ENCODE measurements around the gene LBX2. TPM values are rescaled to one million over a fixed set of nuclear protein-coding genes. Genes with fewer than 3 reads are reported as not detected.

Gene LBX2
- total and polyA plus RNA-seq, 9 of the 15 experiments (the other 6 are each of a cell fraction or from before 2014, with no cell fraction given): 0.39 to 6.2 (median 1.8) TPM; not detected in 1

- TF ChIP-seq HSF4 (CRISPR knock-in tag; IDR thresholded peaks at IDR 0.05; ENCODE audit: borderline replicate concordance) (no peak), RAD21 (CRISPR knock-in tag; conservative IDR thresholded peaks at IDR 0.05 in 1 of 2, IDR thresholded peaks at IDR 0.05 in 1 of 2) (peak; percentile 88 to 89)
These were observed 16.4 kb downstream of the LBX2 start, which contains the start of the genes CCDC142 and TTC31 (continued) for GRCh38 chr2:74482801-74483674.

GRCh38 chr2:74481961-74482800 lies 17.2 kb downstream of the LBX2 start:
- DNase-seq (ENCODE audit: extremely low read depth in 1 of 4, low spot score in 3 of 4): peak; percentile 51 to 58 (median 56)
- H3K9ac ChIP-seq (ENCODE audit: insufficient read depth in 1 of 2, low read depth in 2 of 2, low read length in 2 of 2): peak overlapping the region; percentile 83 to 93
- peak overlapping the region; percentile 99 for H3K4me2 ChIP-seq (ENCODE audit: insufficient read depth, low read length)
- intact Hi-C loops (cut with micrococcal nuclease): loop anchor here (2.0 kb wide), 2 partner anchors 27 to 47 kb away; partner anchors contain the start of genes AUP1, HTRA2 and INO80B
- H2AFZ ChIP-seq (ENCODE audit: low read depth, low read length): peak overlapping the region; percentile 100
- no peaks in the 10 kb centered on the region; the same call in 1 of the 2 replicates for H4K20me1 ChIP-seq (replicated peaks; ENCODE audit: control insufficient read depth, insufficient read depth, low read length)
- H3K9me3 ChIP-seq (replicated peaks; ENCODE audit: control insufficient read depth, insufficient read depth, low read depth, low read length): no peaks in the 10 kb centered on the region
- peaks cover 32% of the 10 kb centered on the region for H3K36me3 ChIP-seq (ENCODE audit: control insufficient read depth, insufficient read depth, low read length)
- peak overlapping the region; percentile 86 for H3K4me3 ChIP-seq
- H3K4me1 ChIP-seq (replicated peaks in 1 of 2; ENCODE audit: control insufficient read depth in 2 of 2, insufficient read depth in 2 of 2, low read length in 2 of 2): peaks cover 8 to 23% of the 10 kb centered on the region in 2 experiments; a peak in 4 of 5 replicates
- CTCF ChIA-PET (ENCODE audit: low intra/inter-chr PET ratio): interaction anchor here (0.7 to 2.0 kb wide), 3 partner anchors 27 to 106 kb away, joined by 3 to 12 read pairs (median 6); partner anchors contain the start of gene INO80B
- no peaks in the 10 kb centered on the region for H3K9me1 ChIP-seq (ENCODE audit: control insufficient read depth, insufficient read depth, low read length)
- peak overlapping the region; percentile 92 for H3K27ac ChIP-seq (ENCODE audit: extremely low read depth, low read depth, low read length)
- 5% methylated on average over 76 of the region's 80 CpGs for WGBS (ENCODE audit: insufficient coverage, low coverage, missing lambda C conversion rate)
- peaks cover 32% of the 10 kb centered on the region for H3K79me2 ChIP-seq (ENCODE audit: control insufficient read depth, insufficient read depth, low read length)
- BruUV-seq (replicated peaks): TSS peak; percentile 74
- H3K27me3 ChIP-seq (ENCODE audit: control insufficient read depth in 2 of 2, insufficient read depth in 2 of 2, low read length in 2 of 2): no peaks in the 10 kb centered on the region
- POLR2A ChIA-PET: interaction anchor here (0.6 to 3.9 kb wide), 15 partner anchors 9 to 276 kb away, joined by 3 to 28 read pairs (median 4); partner anchors contain the start of genes INO80B, MOGS, MRPL53 and WBP1
- in situ Hi-C loops (cut with MboI): no loop called here
- FAIRE-seq: no peak
- peak; percentile 73 for ATAC-seq
- TF ChIP-seq JUN (IDR thresholded peaks at IDR 0.05; ENCODE audit: borderline replicate concordance, low read depth, low read length) (no peak), JUN (CRISPR knock-in tag; IDR thresholded peaks at IDR 0.05; ENCODE audit: borderline replicate concordance) (no peak), SIN3A (IDR thresholded peaks at IDR 0.05; ENCODE audit: borderline replicate concordance in 2 of 2, control insufficient read depth in 1 of 2, low read depth in 2 of 2, low read length in 2 of 2) (peak; percentile 8 to 74; a peak in 1 of 4 replicates), ZNF408 (CRISPR knock-in tag; IDR thresholded peaks at IDR 0.05; ENCODE audit: low read depth) (no peak), CHD1 (IDR thresholded peaks at IDR 0.05; ENCODE audit: low read length) (peak; percentile 79), UBTF (IDR thresholded peaks at IDR 0.05; ENCODE audit: borderline replicate concordance in 1 of 2, low read depth in 2 of 2, low read length in 2 of 2) (peak; percentile 20 to 64; a peak in 3 of 4 replicates), ZFP1 (CRISPR knock-in tag; IDR thresholded peaks at IDR 0.05) (no peak), POLR2G (IDR thresholded peaks at IDR 0.05; ENCODE audit: low read depth, low read length) (peak; percentile 80), MTA2 (IDR thresholded peaks at IDR 0.05; ENCODE audit: low read depth) (no peak), POLR2AphosphoS5 (IDR thresholded peaks at IDR 0.05; ENCODE audit: control insufficient read depth, insufficient read depth, low read depth, low read length) (no peak), BDP1 (IDR thresholded peaks at IDR 0.05; ENCODE audit: insufficient read depth, insufficient read length) (no peak), CTBP1 (IDR thresholded peaks at IDR 0.05; ENCODE audit: borderline replicate concordance) (peak; percentile 11)

Measured in K562 (cell line).